GM12873 (cell line): ENCODE measurements around the gene BMP2K.
A peak's percentile ranks its signal among the peaks of the same experiment; 100 is the strongest.

Source experiments
- TF ChIP-seq, protein P1 (sequence below): IDR thresholded peaks from 2 replicates; pipeline ENCODE4 v1.5.1; 2012; ENCODE audit warnings: low read depth, mild to moderate bottlenecking, moderate library complexity, low read length, control low read depth; ENCODE audit not compliant: insufficient read depth; ENCODE audit errors: missing control alignments

The BMP2K gene

DNA sequence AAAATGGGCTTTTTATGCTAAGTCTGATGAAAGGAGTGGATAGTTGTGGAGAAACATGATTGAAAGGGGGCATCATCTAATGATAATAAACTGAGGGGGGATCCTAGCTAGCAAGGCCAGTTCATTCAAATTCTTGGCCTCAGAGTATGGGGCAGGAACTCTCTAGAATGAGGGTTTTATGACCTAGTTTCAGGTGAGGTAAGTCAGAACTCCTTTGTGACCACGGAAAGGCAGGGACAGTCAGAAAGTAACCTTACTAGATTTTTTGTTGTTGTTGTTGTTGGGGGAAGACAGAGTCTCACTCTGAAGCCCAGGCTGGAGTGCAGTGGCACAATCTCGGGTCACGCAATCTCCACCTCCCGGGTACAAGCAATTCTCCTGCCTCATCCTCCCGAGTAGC is 164.6 kb downstream of the BMP2K start:
- TF ChIP-seq, protein P1, sequence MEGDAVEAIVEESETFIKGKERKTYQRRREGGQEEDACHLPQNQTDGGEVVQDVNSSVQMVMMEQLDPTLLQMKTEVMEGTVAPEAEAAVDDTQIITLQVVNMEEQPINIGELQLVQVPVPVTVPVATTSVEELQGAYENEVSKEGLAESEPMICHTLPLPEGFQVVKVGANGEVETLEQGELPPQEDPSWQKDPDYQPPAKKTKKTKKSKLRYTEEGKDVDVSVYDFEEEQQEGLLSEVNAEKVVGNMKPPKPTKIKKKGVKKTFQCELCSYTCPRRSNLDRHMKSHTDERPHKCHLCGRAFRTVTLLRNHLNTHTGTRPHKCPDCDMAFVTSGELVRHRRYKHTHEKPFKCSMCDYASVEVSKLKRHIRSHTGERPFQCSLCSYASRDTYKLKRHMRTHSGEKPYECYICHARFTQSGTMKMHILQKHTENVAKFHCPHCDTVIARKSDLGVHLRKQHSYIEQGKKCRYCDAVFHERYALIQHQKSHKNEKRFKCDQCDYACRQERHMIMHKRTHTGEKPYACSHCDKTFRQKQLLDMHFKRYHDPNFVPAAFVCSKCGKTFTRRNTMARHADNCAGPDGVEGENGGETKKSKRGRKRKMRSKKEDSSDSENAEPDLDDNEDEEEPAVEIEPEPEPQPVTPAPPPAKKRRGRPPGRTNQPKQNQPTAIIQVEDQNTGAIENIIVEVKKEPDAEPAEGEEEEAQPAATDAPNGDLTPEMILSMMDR, result no peak

DNA sequence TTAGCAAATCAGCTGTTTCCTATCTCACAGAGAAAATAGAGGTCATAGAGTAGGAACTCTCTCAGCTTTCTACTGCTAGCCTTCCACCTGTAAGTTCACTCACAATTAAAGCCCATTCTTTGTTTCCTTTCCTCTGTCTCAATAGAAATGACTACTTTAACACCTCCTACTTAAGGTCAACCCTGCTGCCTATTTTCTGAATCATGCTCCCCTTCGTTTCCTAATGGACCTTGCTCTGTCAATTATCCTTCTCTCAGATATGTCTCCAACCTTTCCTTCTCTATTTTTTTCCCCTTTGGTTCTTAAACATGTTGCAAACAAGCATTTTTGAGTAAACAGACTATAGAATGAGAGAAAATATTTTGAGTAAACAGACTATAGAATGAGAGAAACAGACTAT is 168.2 kb downstream of the BMP2K start:
- TF ChIP-seq, protein P1, result no peak

DNA sequence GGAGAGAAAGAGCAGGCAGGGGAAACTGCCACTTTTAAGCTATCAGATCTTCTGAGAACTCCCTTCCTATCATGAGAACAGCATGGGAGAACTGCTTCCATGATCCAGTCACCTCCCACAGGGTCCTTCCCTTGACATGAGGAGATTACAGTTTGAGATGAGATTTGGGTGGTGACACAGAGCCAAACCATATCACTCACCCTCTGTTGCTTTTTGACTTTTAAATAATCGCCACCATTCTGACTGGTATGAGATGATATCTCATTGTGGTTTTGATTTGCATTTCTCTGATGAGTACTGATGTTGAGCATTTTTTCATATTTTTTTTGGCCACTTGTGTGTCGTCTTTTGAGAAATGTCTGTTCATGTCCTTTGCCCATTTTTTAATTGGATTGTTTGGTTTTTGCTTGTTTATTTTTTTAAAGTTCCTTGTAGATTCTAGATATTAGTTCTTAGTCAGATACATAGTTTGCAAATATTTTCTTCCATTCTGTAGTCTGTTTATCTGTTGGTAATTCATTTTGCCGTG is 169.6 kb downstream of the BMP2K start:
- TF ChIP-seq, protein P1, result no peak

DNA sequence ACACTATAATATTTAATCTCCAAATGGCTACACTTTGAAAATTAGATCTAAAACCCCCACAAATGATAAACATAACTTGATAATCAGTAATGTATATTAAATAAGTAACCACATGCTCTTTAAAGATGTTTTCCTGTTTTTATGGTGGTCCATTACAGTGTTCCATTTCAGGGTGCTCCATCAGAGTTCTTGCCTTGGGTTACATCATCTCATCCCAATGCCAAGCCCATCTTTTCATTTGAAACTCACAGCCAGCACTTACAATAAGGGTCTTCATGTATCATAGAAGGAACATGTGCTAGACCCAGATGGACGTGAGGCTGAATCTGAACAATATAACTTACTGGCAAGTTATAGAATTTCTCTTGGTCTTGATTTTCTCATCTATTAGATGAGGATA is 173.6 kb downstream of the BMP2K start:
- TF ChIP-seq, protein P1, result no peak

DNA sequence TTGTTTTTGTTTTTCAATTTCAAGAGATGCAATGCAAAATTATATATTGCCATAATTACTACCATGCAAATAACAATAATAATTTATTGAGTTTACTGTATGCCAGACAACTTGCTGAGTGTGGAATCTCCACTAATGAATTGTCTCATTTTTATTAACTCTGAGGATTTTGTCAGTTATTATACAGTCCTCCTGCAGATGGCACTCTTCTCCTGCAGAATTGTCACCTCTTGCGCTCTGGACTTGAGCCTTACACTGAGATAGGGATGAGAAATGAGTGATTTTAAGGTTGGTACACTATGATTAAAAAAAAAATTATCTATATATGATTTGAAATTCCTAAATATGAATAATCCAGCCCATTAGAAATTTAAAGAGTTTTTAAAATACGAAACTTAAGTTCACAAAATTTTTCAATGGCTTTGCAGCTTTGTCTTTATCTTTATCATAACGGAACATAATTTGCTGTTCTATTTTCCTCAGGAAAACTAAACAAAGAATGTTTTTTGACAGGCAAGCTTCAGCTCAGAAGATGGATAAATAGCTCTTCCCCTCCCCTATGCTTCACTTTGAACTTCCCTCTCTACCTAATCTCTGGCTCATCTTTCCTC is 175.8 kb downstream of the BMP2K start:
- TF ChIP-seq, protein P1, result peak; percentile 64

DNA sequence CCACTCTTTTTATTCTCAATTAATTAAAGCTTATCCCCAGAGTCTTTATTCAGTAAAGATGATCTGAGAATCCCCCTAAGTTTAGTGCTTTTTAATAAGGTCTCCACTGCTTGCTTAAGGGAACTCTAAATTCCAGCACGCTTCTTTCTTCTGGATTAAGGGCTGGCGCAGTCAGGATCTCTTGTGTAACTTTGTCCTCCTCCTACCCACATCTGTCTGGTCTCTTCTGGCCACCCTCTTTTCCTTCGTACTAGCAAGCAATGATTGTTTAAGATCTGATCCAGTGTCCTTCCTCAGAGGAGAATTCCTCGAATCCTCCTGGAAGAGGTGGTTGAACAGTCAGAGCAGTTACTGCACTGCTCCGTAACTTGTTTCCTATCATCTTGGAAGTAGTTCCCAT is 177.1 kb downstream of the BMP2K start:
- TF ChIP-seq, protein P1, result no peak

DNA sequence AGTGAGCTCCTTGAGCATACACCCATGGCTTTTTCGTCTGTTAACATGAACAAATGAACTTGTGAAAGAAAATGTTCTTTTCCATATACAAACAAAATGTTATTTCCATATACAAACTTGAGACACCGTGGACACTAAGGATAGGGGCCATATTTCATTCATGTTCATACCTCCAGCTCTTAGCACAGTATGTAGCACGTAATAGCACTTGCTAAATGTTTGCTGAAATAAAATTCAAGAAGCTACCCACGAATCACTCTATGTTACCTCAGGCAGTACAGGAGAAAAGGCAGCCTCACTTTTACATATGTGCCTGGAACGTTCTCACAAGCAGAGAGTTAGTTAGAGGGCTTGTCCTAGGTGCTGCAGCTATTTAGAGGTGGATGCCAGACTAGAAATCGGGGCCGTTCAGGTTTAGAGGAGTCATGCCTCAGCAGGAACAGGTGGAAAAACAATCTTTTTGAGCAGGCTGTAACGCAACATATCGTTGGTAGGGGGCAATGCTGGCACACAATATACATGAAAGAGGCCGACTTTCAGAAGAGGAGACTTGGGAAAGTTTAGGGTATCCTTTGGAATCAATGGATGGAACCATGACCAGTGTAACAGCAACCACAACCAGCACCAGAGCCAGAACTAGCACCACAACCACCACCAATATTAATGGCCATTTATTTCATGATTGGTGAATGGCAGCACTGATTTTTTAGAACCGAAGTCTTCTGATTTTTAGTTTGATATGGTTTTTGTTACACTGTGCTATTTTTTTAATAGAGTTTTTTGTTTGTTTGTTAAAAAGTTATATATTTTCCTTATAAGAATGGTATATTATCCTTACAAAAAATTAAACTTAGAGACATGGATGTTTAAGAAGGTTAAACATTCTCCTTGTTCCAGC is 177.9 kb downstream of the BMP2K start:
- TF ChIP-seq, protein P1, result peak; percentile 62
